GM18858 (cell line): ENCODE results near the gene SINHCAF.

Experiments
- ATAC-seq: cut with Tn5 transposase; IDR thresholded peaks from one replicate; pipeline ENCODE4 v1.9.1; 2021; ENCODE audit not compliant: unreplicated experiment

Gene SINHCAF

GRCh38 chr12:31234955-31235867 is 90.7 kb downstream of the SINHCAF start:
- no peak for ATAC-seq

GRCh38 chr12:31234053-31234840 is 91.7 kb downstream of the SINHCAF start:
- no peak for ATAC-seq

GRCh38 chr12:31233061-31233730 is 92.8 kb downstream of the SINHCAF start:
- no peak for ATAC-seq

- ATAC-seq, result no peak
Measured at GRCh38 chr12:31232361-31232965, 93.5 kb downstream of the SINHCAF start.

- no peak for ATAC-seq
Measured at GRCh38 chr12:31231611-31232360, 94.2 kb downstream of the SINHCAF start.
